ENCODE results near the gene MED25. TPM values are rescaled to one million over a fixed set of nuclear protein-coding genes. Genes with fewer than 3 reads are reported as not detected.

Gene MED25
- total and polyA plus RNA-seq, 2 of the 4 experiments (the other 2 are of a cell fraction) = 4.7 to 38.5 TPM

- Histone ChIP-seq H2AK9ac (replicated peaks; ENCODE audit: low read depth, low read length, poor library complexity) (no peak overlapping the region), H3K4me2 (ENCODE audit: low read depth, low read length) (no peak overlapping the region), H3K56ac (ENCODE audit: extremely low read depth, insufficient read depth, low read length) (no peak overlapping the region), H2AK5ac (ENCODE audit: low read depth, low read length) (no peak overlapping the region), H3K23ac (ENCODE audit: low read depth, low read length) (no peak overlapping the region), H4K20me1 (ENCODE audit: insufficient read depth, low read length) (peaks cover 28% of the 10 kb centered on the region), H3K18ac (ENCODE audit: low read depth, low read length) (no peak overlapping the region), H3K14ac (replicated peaks; ENCODE audit: low read depth, low read length) (no peak overlapping the region), H3K79me1 (ENCODE audit: low read depth in 1 of 2, low read length in 2 of 2) (peaks cover 15 to 62% of the 10 kb centered on the region in 2 experiments), H2AFZ (replicated peaks; ENCODE audit: low read length, poor library complexity) (no peak overlapping the region), H4K8ac (ENCODE audit: low read depth in 2 of 2, low read length in 2 of 2) (no peak overlapping the region), H3K36me3 (ENCODE audit: control insufficient read depth, insufficient read depth, low read length) (peaks cover 50% of the 10 kb centered on the region), H4K91ac (ENCODE audit: insufficient read depth, low read depth, low read length) (no peak overlapping the region), H2BK20ac (ENCODE audit: low read depth, low read length) (no peak overlapping the region), H3K4ac (ENCODE audit: low read depth, low read length) (no peak overlapping the region), H4K5ac (ENCODE audit: low read depth, low read length) (no peak overlapping the region), H3K9ac (ENCODE audit: low read depth, low read length) (no peak overlapping the region), H3K4me3 (ENCODE audit: insufficient read depth, low read depth, low read length) (no peak overlapping the region), H3K9me3 (ENCODE audit: control insufficient read depth, insufficient read depth, low read length) (no peaks in the 10 kb centered on the region), H3K27me3 (ENCODE audit: control insufficient read depth, insufficient read depth, low read length) (no peaks in the 10 kb centered on the region), H2BK120ac (ENCODE audit: low read depth, low read length) (no peak overlapping the region), H3K27ac (ENCODE audit: insufficient read depth, low read length) (no peak overlapping the region), H2BK5ac (ENCODE audit: low read depth, low read length, poor library complexity, severe bottlenecking) (no peak overlapping the region), H2BK15ac (ENCODE audit: low read depth, low read length) (no peak overlapping the region), H3K4me1 (ENCODE audit: control insufficient read depth, insufficient read depth, low read length) (peaks cover 7% of the 10 kb centered on the region), H3K9me1 (ENCODE audit: insufficient read depth, low read length) (peaks cover 7% of the 10 kb centered on the region; the same call in 1 of the 2 replicates)
- in situ Hi-C loops (cut with MboI; ENCODE audit: low sequenced_read_pairs) = no loop called here
- TF ChIP-seq ELK1 (IDR thresholded peaks at IDR 0.05; ENCODE audit: borderline replicate concordance, low read depth, low read length) (no peak), CHD1 (IDR thresholded peaks at IDR 0.05; ENCODE audit: low read depth, low read length) (no peak), RCOR1 (IDR thresholded peaks at IDR 0.05; ENCODE audit: insufficient replicate concordance, low read length) (no peak), FOS (IDR thresholded peaks at IDR 0.05; ENCODE audit: low read depth, low read length) (no peak), POLR2A (IDR thresholded peaks at IDR 0.05; ENCODE audit: low read depth, low read length) (no peak), CTCF (conservative IDR thresholded peaks at IDR 0.05; ENCODE audit: low read depth, low read length) (no peak), RAD21 (IDR thresholded peaks at IDR 0.05; ENCODE audit: low read length) (no peak), MAFK (IDR thresholded peaks at IDR 0.05; ENCODE audit: low read depth, low read length) (no peak), BHLHE40 (IDR thresholded peaks at IDR 0.05; ENCODE audit: low read depth, low read length) (no peak), MAZ (IDR thresholded peaks at IDR 0.05; ENCODE audit: borderline replicate concordance, low read depth, low read length) (no peak), NFE2L2 (IDR thresholded peaks at IDR 0.05; ENCODE audit: low read depth, low read length) (no peak)
- dilution Hi-C loops (cut with HindIII; ENCODE audit: low sequenced_read_pairs, unreplicated experiment) = no loop called here
- WGBS, 2 experiments (ENCODE audit: extremely low coverage in 2 of 2, insufficient read length in 1 of 2) = 100% methylated on average over 3 of the region's 5 CpGs; no CpG with 5 or more reads in 1 of the 2 experiments
- intact Hi-C loops (cut with micrococcal nuclease) = no loop called here
- POLR2A ChIA-PET (ENCODE audit: unreplicated experiment) = no interaction called here
- CTCF ChIA-PET = no interaction called here
- no TSS peak for BruUV-seq (replicated peaks)
- ATAC-seq (ENCODE audit: low read depth) (no peak), DNase-seq (no peak)
Observed at GRCh38 chr19:49787746-49788145, 30.3 kb upstream of the MED25 start.

Data from IMR-90 (cell line).